Stimulated activated CD8-positive, alpha-beta memory T cell treated with anti-CD3 and anti-CD28 coated beads, Interleukin-7, amount 100 ng/mL, for 4 hours (primary cell): ENCODE data around the gene RPS6KB2.
"Not testable (repeated sequence)": the region's sequence is repeated elsewhere in the genome, so short reads cannot be mapped to it uniquely, and the experiment has no call there.

Source experiments
- DNase-seq, 2 donors: peaks; one replicate each; pipeline ENCODE4 v3.0.0-alpha.2; 2020; ENCODE audit warnings: low read depth in 2 of 2

RPS6KB2 gene

GRCh38 chr11:67442504-67443404 is 14.5 kb downstream of the RPS6KB2 start:
- DNase-seq: no peak

- no peak for DNase-seq
These were observed 17.2 kb downstream of the RPS6KB2 start for GRCh38 chr11:67445515-67445914.

- no peak for DNase-seq
These were observed 19.9 kb downstream of the RPS6KB2 start for GRCh38 chr11:67448220-67448609.

GRCh38 chr11:67449116-67449844 is 21.0 kb downstream of the RPS6KB2 start:
- no peak for DNase-seq

- no peak for DNase-seq
These were observed 22.7 kb downstream of the RPS6KB2 start for GRCh38 chr11:67450796-67451657.

- no peak for DNase-seq
These were observed 23.3 kb downstream of the RPS6KB2 start for GRCh38 chr11:67451658-67451976.

GRCh38 chr11:67452141-67452952 is 24.1 kb downstream of the RPS6KB2 start, which contains the start of gene GPR152:
Gene GPR152, minus strand, starts transcription at chr11:67452729. Its CDS starts 5 bp downstream, at chr11:67452724.
- DNase-seq: no peak

GRCh38 chr11:67453816-67454732 is 25.8 kb downstream of the RPS6KB2 start:
- DNase-seq: no peak

- no peak for DNase-seq
These were observed 26.8 kb downstream of the RPS6KB2 start, which contains the start of gene CABP4 for GRCh38 chr11:67455054-67455453. Gene CABP4, plus strand, starts transcription at chr11:67455354. Its CDS starts 70 bp downstream, at chr11:67455424.

- DNase-seq: no peak
These were observed 27.9 kb downstream of the RPS6KB2 start for GRCh38 chr11:67456068-67456705.

- no peak for DNase-seq
These were observed 29.2 kb downstream of the RPS6KB2 start for GRCh38 chr11:67457453-67457852.

- no peak for DNase-seq
These were observed 30.0 kb downstream of the RPS6KB2 start for GRCh38 chr11:67458266-67458665.

GRCh38 chr11:67463186-67463585 is 34.9 kb downstream of the RPS6KB2 start:
- DNase-seq: no peak

GRCh38 chr11:67463680-67464410 is 35.6 kb downstream of the RPS6KB2 start:
- DNase-seq: no peak

GRCh38 chr11:67464411-67465188 is 36.3 kb downstream of the RPS6KB2 start:
- peak; percentile 82 to 86 for DNase-seq

- DNase-seq: no peak
These were observed 36.9 kb downstream of the RPS6KB2 start for GRCh38 chr11:67465189-67465510.

- not testable (repeated sequence) for DNase-seq
These were observed 37.2 kb downstream of the RPS6KB2 start for GRCh38 chr11:67465530-67465929.

GRCh38 chr11:67466367-67466766 is 38.1 kb downstream of the RPS6KB2 start:
- DNase-seq: no peak
